GM19238 (cell line): ENCODE measurements around the gene RARS2.
"Not testable (repeated sequence)": the region's sequence is repeated elsewhere in the genome, so short reads cannot be mapped to it uniquely, and the experiment has no call there.

Experiments
- DNase-seq: peaks from one replicate; pipeline ENCODE4 v3.0.0; 2011; ENCODE audit warnings: low spot score; ENCODE audit not compliant: insufficient read length

Gene RARS2

DNA sequence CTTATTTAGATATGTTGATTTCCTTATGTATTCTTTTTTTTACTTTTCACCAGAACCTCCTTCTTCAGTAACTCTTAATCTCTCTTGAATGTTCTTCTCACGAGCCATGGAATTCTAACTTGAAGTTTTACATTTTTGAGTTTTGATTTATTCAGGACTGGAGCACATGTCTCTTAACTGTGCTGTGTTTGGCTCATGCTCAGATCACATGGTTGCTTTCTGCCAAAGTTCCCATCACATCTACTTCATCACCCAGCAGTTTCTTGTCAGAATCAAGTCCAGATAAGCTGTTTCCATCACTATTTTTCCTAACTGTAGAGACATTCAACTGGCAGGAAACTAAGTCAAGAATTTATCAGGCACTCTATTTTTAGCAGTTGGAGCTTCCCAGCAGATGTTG lies 85.3 kb downstream of the RARS2 start:
- DNase-seq: no peak

DNA sequence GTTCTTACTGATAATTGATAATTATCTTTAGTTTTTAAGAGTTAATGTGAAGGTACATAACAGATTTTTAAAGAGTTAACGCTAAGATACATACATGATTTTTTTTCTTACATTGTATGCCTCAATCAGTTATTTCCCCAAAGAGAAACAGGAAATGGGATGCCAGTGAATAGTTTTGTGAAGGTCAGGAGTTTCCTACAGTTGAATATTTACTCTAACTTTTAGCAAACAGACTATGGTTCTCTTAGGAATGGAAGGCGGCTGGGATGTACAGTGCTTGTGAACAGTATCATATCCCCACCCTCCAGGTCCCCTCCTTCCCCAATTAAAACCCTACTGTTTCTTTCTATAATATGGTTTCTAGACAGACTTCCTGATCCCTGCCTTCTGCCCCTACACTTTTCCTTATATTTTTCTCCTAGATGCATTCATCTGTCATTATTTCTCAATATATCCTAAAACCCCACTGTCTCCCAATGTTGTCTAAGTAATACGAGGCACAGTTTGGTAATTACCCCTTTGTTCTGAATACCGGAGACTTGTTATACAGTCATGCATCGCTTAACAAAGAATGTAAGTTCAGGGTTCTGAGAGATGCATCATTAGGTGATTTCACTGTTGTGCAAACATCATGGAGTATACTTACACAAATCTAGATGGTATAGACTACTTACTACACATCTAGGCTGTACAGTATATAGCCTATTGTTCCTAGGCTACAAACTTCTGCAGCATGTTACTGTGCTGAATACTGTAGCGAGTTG lies 87.8 kb downstream of the RARS2 start:
- no peak for DNase-seq

DNA sequence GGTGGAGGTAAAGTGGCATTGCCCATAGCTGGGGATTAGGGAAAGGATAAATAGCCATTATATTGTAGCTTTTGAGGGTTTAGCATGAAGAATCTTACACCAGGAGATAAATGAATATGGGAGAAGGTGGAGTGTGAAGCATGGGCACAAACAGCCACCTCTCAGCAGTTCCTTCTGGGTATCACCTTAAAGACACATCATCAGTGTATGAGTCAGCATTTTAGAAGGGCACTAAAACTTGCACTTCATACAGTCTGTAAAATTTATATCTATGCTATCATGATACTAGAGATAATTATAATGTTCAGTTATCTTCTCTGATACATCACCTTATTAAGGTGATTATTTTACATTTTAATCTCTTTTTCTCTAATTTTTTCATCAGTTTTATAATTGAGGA lies 91.7 kb downstream of the RARS2 start:
- DNase-seq: no peak

DNA sequence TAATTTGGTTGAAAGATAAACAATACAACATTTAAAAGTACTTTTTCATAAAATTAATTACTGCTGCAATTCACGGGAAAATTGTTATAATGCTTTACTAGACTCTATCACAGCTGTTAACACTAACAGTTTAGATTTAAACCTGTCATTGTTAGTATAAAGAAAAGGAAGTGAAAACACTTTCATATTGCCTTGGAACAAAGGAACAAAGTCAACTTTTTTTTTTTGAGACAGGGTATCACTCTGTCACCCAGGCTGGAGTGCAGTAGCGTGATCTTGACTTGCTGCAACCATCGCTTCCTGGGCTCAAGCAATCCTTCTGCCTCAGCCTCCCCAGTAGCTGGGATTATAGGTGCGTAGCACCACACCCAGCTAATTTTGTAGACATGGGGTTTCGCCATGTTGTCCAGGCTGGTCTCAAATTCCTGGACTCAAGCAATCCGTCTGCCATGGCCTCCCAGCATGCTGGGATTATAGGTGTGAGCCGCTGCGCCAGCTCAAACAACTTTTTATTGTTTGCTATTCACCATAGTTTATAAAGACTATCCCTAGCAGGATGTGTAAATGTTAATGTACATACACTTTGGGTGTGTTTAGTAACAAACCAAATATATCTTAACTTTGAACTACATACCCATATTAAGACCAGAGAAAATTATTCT lies 94.9 kb downstream of the RARS2 start:
- DNase-seq: no peak

DNA sequence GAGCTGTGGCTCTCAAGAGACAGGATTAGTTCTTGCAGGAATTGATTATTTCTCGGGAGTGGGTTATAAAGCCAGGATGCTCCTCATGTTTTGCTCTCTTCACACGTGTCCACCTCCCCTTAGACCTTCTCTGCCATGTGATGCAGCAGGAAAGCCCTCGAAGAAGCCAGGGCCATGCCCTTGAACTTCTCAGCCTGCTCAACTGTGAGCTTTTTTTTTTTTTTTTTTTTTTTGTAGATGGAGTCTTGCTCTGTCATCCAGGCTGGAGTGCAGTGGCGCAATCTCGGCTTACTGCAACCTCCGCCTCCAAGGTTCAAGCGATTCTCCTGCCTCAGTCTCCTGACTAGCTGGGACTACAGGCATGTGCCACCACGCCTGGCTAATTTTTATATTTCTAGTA lies 100.5 kb downstream of the RARS2 start:
- not testable (repeated sequence) for DNase-seq

DNA sequence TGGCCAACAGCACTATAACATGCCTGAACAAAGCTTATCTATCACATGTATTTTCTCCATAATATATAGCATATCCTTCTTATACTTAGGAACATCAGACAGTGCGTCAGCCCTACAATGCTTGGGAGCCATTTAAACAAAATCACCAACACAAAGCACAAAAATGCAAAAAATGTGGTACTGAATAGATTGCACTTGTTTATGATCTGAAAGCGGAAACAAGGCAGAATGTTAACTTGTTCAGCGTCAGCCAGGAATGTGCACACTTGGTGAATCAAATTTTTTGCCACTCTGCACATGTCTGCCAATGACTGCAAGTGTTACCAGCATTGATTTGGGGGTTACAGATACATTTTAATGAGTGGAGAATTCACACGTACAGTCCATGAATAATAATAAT lies 102.2 kb downstream of the RARS2 start:
- DNase-seq: no peak

DNA sequence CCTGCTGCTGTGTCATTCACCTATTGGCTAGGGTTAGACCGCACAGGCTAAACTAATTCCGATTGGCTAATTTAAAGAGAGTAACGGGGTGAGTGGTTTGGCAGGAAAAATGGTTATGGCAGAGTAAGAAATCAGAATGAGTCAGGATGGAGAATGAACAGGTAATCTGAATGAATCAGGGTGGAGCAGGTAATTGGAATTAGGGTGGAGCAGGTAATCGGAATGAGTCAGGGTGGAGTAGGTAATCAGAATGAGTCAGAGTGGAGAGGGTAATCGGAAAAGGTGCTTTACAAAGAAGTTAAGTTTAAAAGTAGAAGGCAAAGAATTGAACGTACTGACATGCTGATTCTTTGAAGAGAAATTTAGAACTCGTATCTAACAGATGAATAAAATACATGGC lies 105.3 kb downstream of the RARS2 start:
- no peak for DNase-seq

DNA sequence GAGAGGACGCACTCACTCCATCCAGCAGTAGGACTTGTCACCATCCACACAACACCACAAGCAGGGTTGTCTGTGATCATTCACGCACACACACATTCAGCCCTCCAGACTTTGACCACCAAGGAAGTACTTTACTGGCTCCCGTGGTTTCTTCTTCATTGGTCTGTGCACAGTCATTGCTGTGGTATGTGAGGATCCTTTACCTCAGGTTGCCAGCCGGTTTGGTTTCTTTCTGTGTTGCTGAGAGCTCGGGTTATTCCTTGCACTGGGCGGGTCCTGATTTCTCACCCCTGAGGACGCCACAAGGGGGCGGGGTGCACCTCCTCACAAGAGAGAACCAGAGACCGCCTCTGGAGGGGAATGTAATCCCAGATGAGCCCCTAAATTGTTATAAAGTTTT lies 105.9 kb downstream of the RARS2 start:
- DNase-seq: no peak

DNA sequence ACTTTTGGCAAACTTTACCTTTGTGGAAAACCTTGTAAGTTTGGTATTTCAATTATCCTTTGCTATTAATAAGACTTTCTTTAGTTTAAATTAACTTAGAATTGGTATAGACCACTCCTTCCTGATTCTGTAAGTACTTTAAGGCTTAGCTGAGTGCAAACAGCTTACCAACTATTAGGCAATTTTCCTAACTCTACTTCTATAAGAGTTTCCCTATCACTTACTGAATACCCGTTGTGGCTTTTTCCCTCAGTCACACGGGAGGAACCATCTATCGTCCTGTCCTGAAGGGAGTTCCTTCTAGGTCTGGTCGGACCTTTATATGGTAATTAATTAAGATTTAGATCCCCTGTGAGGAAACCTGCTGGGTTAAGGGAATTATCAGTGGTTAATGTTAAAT lies 107.4 kb downstream of the RARS2 start:
- no peak for DNase-seq

DNA sequence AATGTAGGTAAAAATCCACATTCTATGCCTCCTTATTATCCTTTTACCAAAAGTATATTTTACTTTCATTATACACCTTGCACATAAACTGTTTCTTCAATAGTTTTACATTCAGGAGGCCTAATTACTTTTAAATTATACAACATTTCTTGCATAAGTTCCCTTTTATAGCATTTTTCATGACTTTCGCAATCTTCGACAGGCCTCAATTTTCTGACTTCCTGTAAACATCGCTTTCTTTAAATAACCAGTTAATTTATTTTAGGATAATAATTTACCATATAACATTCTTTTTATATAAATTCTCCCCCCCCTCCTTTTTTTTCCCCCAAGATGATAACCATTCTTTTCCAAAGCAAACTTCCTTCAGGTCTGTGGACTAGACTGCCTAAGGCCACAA lies 107.9 kb downstream of the RARS2 start:
- DNase-seq: no peak

DNA sequence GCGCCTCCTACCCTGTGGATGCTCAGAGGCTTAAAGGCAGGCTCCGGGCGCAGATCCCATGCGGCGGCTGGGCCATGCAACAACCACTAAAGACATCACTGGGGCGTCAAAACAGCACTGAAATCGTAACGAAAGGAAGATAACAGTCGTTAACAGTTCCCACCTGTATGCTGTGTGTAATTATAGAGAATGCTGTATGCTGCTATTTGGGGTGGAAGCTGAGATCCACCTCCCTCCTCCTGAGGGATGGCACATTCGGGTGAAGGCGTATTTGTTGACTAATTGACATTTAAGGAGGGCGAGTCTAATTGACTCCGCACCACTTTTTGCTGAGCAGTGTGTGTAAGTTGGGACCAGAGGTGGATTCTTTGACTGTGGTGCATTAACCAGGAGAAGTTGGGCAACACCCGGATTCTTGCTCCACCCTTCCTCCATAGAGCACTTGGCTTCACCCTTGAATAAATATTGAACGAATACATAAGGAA lies 116.3 kb downstream of the RARS2 start:
- peak; percentile 48 for DNase-seq

DNA sequence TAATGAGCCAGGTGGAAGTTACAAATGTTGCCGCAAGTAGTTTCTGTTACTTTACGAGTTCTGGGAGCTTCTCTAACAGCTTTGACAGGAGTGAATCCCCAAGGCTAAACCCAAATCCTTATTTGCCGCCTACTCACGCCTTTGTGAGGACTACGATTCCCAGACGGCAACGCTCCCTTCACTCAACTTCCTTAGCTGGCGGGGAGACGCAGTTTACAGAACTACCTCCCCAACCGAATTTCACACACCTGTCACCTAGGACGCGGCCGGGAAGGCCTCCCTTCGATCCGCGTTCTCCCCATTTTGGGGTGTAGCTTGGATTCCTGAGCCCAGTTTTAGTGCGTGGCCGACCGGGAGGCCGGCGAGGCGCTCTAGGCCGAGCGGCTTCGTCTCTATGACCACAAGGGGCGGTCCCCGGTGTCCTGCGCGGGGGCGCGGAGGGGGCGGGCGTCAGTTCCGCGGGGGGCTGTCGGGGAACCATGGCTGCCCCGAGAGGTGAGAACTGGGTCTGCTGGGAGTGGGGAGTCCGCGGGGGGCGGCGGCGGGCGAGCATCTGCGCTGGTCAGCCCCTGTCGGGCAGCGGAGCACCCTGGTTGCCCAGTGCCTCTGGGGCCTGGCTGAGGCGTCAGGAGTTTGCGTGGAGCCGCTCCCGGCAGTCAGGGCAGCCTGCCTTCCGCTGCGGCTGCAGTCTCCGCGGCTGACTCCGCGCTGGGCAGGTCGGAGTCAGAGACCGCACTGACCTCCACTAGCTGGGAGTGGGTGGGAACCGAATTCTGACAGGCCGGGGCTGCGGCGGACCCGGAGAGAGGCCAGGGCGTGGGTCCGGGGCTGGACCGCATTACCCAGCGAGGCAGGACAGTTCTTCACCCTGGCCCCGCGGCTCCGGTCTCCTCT lies 117.0 kb downstream of the RARS2 start, which contains the start of gene SLC35A1:
Gene SLC35A1 (plus strand): TSS at position 450 of the 894 bp plus-strand sequence. CDS start 30 bp downstream, at position 480.
- DNase-seq: peak; percentile 78

DNA sequence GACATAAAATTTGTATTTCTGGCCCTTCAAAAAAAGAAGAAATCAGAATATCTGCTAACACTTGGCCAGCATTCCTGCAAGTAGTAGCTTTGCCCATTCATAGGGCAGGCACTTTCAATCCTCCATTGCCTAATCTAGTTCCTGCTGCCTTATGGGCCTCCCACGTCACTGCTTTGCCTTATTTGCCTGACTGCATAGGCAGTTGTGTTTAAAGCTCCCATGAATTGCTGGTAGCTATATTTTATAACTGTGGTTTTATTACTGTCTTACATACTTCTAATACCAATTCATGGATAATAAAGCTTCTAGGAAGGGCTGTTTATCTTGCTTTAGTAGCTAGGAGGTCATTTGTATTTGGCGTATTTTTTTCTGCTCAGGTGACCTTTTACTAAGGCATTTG lies 124.7 kb downstream of the RARS2 start:
- no peak for DNase-seq
